GM12801 (cell line): ENCODE results near the gene ATF6B.

Experiments
- TF ChIP-seq, protein P1 (sequence below): IDR thresholded peaks from one replicate; pipeline ENCODE4 v1.5.1; 2011; ENCODE audit warnings: control low read depth; ENCODE audit not compliant: insufficient read length; ENCODE audit errors: extremely low read depth

ATF6B gene

GRCh38 chr6:32114796-32115195, 13.2 kb downstream of the ATF6B start:
- TF ChIP-seq, protein P1, sequence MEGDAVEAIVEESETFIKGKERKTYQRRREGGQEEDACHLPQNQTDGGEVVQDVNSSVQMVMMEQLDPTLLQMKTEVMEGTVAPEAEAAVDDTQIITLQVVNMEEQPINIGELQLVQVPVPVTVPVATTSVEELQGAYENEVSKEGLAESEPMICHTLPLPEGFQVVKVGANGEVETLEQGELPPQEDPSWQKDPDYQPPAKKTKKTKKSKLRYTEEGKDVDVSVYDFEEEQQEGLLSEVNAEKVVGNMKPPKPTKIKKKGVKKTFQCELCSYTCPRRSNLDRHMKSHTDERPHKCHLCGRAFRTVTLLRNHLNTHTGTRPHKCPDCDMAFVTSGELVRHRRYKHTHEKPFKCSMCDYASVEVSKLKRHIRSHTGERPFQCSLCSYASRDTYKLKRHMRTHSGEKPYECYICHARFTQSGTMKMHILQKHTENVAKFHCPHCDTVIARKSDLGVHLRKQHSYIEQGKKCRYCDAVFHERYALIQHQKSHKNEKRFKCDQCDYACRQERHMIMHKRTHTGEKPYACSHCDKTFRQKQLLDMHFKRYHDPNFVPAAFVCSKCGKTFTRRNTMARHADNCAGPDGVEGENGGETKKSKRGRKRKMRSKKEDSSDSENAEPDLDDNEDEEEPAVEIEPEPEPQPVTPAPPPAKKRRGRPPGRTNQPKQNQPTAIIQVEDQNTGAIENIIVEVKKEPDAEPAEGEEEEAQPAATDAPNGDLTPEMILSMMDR, result no peak

- TF ChIP-seq, protein P1, result no peak
These were observed 14.4 kb downstream of the ATF6B start for GRCh38 chr6:32113386-32114352.

GRCh38 chr6:32112431-32112980, 15.5 kb downstream of the ATF6B start:
- TF ChIP-seq, protein P1, result no peak

DNA sequence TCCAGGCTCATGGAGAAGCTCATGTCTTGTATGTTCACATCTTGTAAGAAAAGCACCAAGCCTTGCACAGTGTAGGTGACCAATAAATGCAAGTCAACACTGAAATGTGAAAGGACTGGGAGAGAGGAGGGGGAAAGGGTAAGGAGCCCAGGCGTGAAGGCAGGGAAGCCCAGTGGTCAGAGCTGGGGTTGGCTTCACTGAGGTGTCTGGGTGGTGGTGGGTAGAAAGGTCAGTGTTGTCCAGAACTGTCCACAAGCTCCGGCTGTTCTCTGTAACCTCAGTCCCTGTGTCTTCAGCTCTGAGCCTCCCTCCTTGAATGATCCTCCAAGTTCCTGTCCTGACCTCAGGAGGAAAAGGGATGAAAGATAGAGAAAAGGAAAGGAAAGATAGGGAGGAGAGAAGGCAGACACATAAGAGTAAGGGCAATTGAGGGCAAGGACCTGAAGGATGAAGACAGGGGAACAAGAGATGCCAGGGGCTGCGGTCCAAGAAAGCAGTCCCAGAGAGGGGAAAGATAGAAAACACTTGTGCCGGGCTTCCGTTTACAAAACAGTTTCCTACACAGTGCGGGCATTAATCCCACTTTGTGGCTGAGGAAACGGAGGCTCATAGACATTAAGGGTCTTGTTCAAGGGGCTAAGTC, 16.5 kb downstream of the ATF6B start:
- TF ChIP-seq, protein P1, result no peak

GRCh38 chr6:32110632-32111031, 17.4 kb downstream of the ATF6B start:
- TF ChIP-seq, protein P1, result no peak

DNA sequence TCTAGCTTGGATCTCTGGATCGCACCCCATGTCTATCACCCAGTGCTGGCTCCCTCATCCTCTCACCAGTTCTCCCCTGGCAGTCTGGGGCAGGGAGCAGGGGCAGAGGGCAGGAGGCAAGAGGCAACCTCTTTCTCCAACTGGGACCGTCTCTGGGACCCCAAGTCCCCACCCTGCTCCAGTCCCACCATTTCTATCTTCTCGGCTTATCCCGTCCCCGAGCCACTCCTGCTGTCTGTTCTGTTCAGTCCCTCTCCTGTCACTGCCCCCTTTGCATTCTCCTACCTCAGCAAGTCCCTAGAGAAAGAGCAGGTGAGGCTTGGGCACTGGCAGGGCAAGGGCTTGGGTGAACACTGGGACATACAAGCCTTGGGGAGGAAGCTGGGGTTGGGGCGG, 18.3 kb downstream of the ATF6B start:
- TF ChIP-seq, protein P1, result no peak

DNA sequence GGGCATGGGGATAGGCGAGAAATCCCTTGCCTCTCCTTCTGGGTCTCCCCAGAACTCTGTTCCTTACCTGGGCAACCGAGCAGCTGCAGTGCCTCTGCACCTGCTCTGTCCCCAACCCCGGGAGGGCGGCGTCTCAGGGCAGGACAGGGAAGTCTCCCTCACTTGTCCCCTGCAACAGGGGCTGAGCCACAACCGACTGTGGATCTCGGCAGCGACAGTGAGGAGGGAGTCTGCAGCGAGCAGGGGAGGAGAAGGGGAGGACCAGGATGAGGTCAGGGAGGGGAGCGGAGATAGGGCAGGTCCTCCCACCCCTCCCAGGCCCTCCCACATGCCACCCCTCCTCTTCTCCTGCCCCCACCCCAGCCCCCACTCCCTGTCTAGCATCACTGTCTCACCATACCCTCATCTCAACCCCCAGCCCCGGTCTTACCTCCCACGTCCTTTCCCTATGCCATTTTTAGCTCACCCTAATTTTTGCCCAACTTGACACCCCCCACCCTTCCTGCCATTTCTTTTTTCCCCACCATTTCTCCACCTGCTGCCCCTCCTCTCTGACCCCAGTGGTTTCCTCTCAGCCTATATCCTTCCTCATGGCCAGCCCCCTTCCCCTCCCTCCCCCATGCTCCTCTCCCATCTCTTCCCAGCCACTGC, 18.8 kb downstream of the ATF6B start, which contains the start of gene TNXB:
TSS of gene TNXB (minus strand) at position 225 of the 651 bp plus-strand sequence. CDS start 11,140 bp downstream, outside the sequence.
- TF ChIP-seq, protein P1, result no peak
